B cell (primary cell): Measurements from ENCODE around the gene PRR14L.

Source experiments
- EZH2 ChIP-seq: IDR thresholded peaks from 2 replicates; pipeline ENCODE4 v1.6.1; 2012; ENCODE audit warnings: borderline replicate concordance, low read depth, mild to moderate bottlenecking, moderate library complexity, low read length; ENCODE audit not compliant: insufficient read depth, poor library complexity, severe bottlenecking
- TF ChIP-seq, protein P1 (sequence below): fragments of 200-600 bp; IDR thresholded peaks from one replicate; pipeline ENCODE4 v1.8.0; 2022; ENCODE audit warnings: antibody characterized with exemption, mild to moderate bottlenecking

DNA sequence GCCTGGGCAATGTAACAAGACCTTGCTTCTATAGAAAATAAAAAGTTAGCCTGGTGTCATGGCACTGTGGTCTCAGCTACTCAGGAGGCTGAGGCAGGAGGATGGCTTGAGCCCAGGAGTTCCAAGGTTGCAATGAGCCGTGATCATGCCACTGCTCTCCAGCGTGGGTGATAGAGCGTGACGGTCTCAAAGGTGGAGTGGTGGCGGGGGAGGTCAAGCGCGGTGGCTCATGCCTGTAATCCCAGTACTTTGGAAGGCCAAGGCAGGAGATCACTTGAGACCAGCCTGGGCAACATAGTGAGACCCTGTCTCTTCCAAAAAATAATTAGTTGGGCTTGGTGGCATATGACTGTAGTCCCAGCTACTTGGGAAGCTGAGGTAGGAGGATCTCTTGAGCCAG, 71.2 kb downstream of the PRR14L start:
- TF ChIP-seq, protein P1, sequence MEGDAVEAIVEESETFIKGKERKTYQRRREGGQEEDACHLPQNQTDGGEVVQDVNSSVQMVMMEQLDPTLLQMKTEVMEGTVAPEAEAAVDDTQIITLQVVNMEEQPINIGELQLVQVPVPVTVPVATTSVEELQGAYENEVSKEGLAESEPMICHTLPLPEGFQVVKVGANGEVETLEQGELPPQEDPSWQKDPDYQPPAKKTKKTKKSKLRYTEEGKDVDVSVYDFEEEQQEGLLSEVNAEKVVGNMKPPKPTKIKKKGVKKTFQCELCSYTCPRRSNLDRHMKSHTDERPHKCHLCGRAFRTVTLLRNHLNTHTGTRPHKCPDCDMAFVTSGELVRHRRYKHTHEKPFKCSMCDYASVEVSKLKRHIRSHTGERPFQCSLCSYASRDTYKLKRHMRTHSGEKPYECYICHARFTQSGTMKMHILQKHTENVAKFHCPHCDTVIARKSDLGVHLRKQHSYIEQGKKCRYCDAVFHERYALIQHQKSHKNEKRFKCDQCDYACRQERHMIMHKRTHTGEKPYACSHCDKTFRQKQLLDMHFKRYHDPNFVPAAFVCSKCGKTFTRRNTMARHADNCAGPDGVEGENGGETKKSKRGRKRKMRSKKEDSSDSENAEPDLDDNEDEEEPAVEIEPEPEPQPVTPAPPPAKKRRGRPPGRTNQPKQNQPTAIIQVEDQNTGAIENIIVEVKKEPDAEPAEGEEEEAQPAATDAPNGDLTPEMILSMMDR: no peak
- no peak for TF ChIP-seq EZH2
